H9 (cell line): ENCODE results near the gene DCTN2. TPM values are rescaled to one million over a fixed set of nuclear protein-coding genes. Genes with fewer than 3 reads are reported as not detected.

Experiments
- DNase-seq: peaks from one replicate; pipeline ENCODE4 v3.0.0-alpha.2; 2017
- H2AFZ ChIP-seq: one replicate; pipeline ENCODE4 v1.6.1; 2013; ENCODE audit warnings: mild to moderate bottlenecking, low read length, control low read depth, moderate library complexity
- H2AK5ac ChIP-seq: 2 replicates; pipeline ENCODE4 v1.6.1; 2013; ENCODE audit warnings: low read length, control low read depth, mixed read lengths; ENCODE audit not compliant: insufficient read length
- H2BK120ac ChIP-seq: one replicate; pipeline ENCODE4 v1.6.1; 2013; ENCODE audit warnings: low read depth, mild to moderate bottlenecking, low read length, control low read depth, inconsistent platforms; ENCODE audit not compliant: poor library complexity, severe bottlenecking
- H2BK12ac ChIP-seq: 2 replicates; pipeline ENCODE4 v1.6.1; 2013; ENCODE audit warnings: low read length, control low read depth, mixed read lengths, low read depth; ENCODE audit not compliant: insufficient read length
- H2BK15ac ChIP-seq: 2 replicates; pipeline ENCODE4 v1.6.1; 2013; ENCODE audit warnings: low read depth, low read length, control low read depth
- H2BK20ac ChIP-seq: one replicate; pipeline ENCODE4 v1.6.1; 2013; ENCODE audit warnings: low read depth, mild to moderate bottlenecking, low read length, control low read depth, inconsistent platforms; ENCODE audit not compliant: poor library complexity, severe bottlenecking
- H2BK5ac ChIP-seq: 2 replicates; pipeline ENCODE4 v1.6.1; 2013; ENCODE audit warnings: low read length, control low read depth, mixed read lengths; ENCODE audit not compliant: insufficient read length
- H3K14ac ChIP-seq: 2 replicates; pipeline ENCODE4 v1.6.1; 2013; ENCODE audit warnings: low read length, control low read depth; ENCODE audit not compliant: insufficient read depth
- H3K18ac ChIP-seq: 2 replicates; pipeline ENCODE4 v1.6.1; 2013; ENCODE audit warnings: low read depth, mild to moderate bottlenecking, mixed read lengths, low read length, control low read depth; ENCODE audit not compliant: insufficient read length
- H3K23ac ChIP-seq: 2 replicates; pipeline ENCODE4 v1.6.1; 2013; ENCODE audit warnings: low read length, control low read depth, mixed read lengths, low read depth; ENCODE audit not compliant: insufficient read length
- H3K23me2 ChIP-seq: 2 replicates; pipeline ENCODE4 v1.6.1; 2013; ENCODE audit warnings: low read depth, mild to moderate bottlenecking, mixed read lengths, low read length, control low read depth; ENCODE audit not compliant: insufficient read length, poor library complexity, severe bottlenecking
- H3K27ac ChIP-seq: 2 replicates; pipeline ENCODE4 v1.5.1; 2013; ENCODE audit warnings: low read length, control low read depth, mixed read lengths, low read depth; ENCODE audit not compliant: insufficient read length
- H3K27me3 ChIP-seq: 2 replicates; pipeline ENCODE4 v1.6.1; 2013; ENCODE audit warnings: low read length, control low read depth, inconsistent platforms; ENCODE audit not compliant: insufficient read depth
- H3K4ac ChIP-seq: 2 replicates; pipeline ENCODE4 v1.6.1; 2013; ENCODE audit warnings: low read depth, mild to moderate bottlenecking, control low read depth, inconsistent platforms, low read length, moderate library complexity
- H3K4me1 ChIP-seq: 2 replicates; pipeline ENCODE4 v1.6.1; 2013; ENCODE audit warnings: low read length, control low read depth, inconsistent platforms; ENCODE audit not compliant: insufficient read depth
- H3K4me2 ChIP-seq: 2 replicates; pipeline ENCODE4 v1.6.1; 2013; ENCODE audit warnings: low read length, control low read depth, mixed read lengths; ENCODE audit not compliant: insufficient read length, insufficient read depth
- H3K56ac ChIP-seq: 2 replicates; pipeline ENCODE4 v1.6.1; 2013; ENCODE audit warnings: low read depth, mild to moderate bottlenecking, mixed read lengths, low read length, control low read depth; ENCODE audit not compliant: insufficient read length
- H3K79me1 ChIP-seq: 2 replicates; pipeline ENCODE4 v1.6.1; 2013; ENCODE audit warnings: low read depth, mild to moderate bottlenecking, moderate library complexity, low read length, control low read depth, inconsistent platforms; ENCODE audit not compliant: insufficient read depth, poor library complexity, severe bottlenecking
- H3K79me2 ChIP-seq: 2 replicates; pipeline ENCODE4 v1.6.1; 2013; ENCODE audit warnings: low read length, control low read depth, inconsistent platforms; ENCODE audit not compliant: insufficient read depth
- H3K9ac ChIP-seq: 2 replicates; pipeline ENCODE4 v1.6.1; 2013; ENCODE audit warnings: low read length, control low read depth, mixed read lengths; ENCODE audit not compliant: insufficient read length; ENCODE audit errors: extremely low read depth
- H3K9me3 ChIP-seq: one replicate; pipeline ENCODE4 v1.6.1; 2013; ENCODE audit warnings: low read depth, low read length, inconsistent platforms; ENCODE audit not compliant: control insufficient read depth
- H3T11ph ChIP-seq: one replicate; pipeline ENCODE4 v1.6.1; 2013; ENCODE audit warnings: mild to moderate bottlenecking, low read length, control low read depth, inconsistent platforms
- H4K20me1 ChIP-seq: one replicate; pipeline ENCODE4 v1.6.1; 2013; ENCODE audit not compliant: control insufficient read depth, insufficient read length, insufficient read depth
- H4K5ac ChIP-seq: 2 replicates; pipeline ENCODE4 v1.6.1; 2013; ENCODE audit warnings: low read depth, mild to moderate bottlenecking, mixed read lengths, low read length, control low read depth; ENCODE audit not compliant: insufficient read length
- H4K8ac ChIP-seq: replicated peaks from 2 replicates; pipeline ENCODE4 v1.6.1; 2013; ENCODE audit warnings: low read length, control low read depth, mixed read lengths, low read depth; ENCODE audit not compliant: insufficient read length
- H4K91ac ChIP-seq: 2 replicates; pipeline ENCODE4 v1.6.1; 2013; ENCODE audit warnings: low read depth, mild to moderate bottlenecking, moderate library complexity, mixed read lengths, low read length, control low read depth; ENCODE audit not compliant: insufficient read length
- H3K27ac Mint-ChIP-seq, 3 experiments: 2 replicates in 2 of 3; 3 replicates in 1 of 3; pipeline ENCODE4 v1.8.0; 2020 to 2021; ENCODE audit warnings: mixed read lengths in 3 of 3, mild to moderate bottlenecking in 1 of 3, moderate library complexity in 1 of 3
- H3K27me3 Mint-ChIP-seq: 2 replicates; pipeline ENCODE4 v1.8.0; 2021; ENCODE audit warnings: low read depth, mild to moderate bottlenecking, moderate library complexity, mixed read lengths
- H3K36me3 Mint-ChIP-seq, 3 experiments: 2 replicates in 2 of 3; 3 replicates in 1 of 3; pipeline ENCODE4 v1.8.0; 2020 to 2021; ENCODE audit warnings: low read depth in 3 of 3, mixed read lengths in 3 of 3; ENCODE audit not compliant: insufficient read depth in 1 of 3
- H3K4me1 Mint-ChIP-seq, 2 experiments: 2 replicates each; pipeline ENCODE4 v1.8.0; 2020; ENCODE audit warnings: mixed read lengths in 2 of 2
- H3K4me3 Mint-ChIP-seq, 2 experiments: 2 replicates in 1 of 2; 3 replicates in 1 of 2; pipeline ENCODE4 v1.8.0; 2020 to 2021; ENCODE audit warnings: mild to moderate bottlenecking in 2 of 2, mixed read lengths in 2 of 2, moderate library complexity in 1 of 2
- H3K9me3 Mint-ChIP-seq, 2 experiments: 2 replicates in 1 of 2; 3 replicates in 1 of 2; pipeline ENCODE4 v1.8.0; 2020; ENCODE audit warnings: mild to moderate bottlenecking in 2 of 2, mixed read lengths in 2 of 2, moderate library complexity in 1 of 2
- WGBS: extraction: QIAGEN DNeasy Blood & Tissue Kit; methylation state at CpG from one replicate; pipeline ENCODE4 v1.1.7; 2013; ENCODE audit warnings: missing lambda C conversion rate, low lambda C conversion rate, mixed read lengths; ENCODE audit not compliant: insufficient read length; ENCODE audit errors: extremely low coverage; 5-methylcytosine and 5-hydroxymethylcytosine counted together
- total RNA-seq: library from RNA; stranded (reverse); gene quantifications from 2 replicates; pipeline ENCODE4 v1.2.1, GENCODE V29; 2021
- TF ChIP-seq, protein P1 (sequence below): fragments of 200-600 bp; sonication (generic); conservative IDR thresholded peaks from 3 replicates; pipeline ENCODE4 v1.8.0; 2021; ENCODE audit warnings: antibody characterized with exemption, mild to moderate bottlenecking

Gene DCTN2
- total RNA-seq, 1 experiment from 2014 or later = 97.7 TPM

DNA sequence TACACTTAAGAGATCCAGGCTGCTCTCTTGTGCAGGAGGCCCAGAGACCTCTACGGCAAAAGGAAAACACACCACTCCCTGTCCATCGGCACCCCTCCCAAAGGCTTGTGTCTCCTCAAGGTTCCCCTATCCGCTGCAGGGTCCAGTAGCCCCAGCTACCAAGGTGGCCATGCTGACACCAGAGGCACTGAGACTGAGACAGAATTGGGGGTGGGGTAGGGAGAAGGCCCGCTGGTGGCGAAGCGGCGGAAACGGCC is 27.3 kb downstream of the DCTN2 start:
- no peak overlapping the region for H2BK120ac ChIP-seq
- Mint-ChIP-seq H3K4me1 (peaks cover 37 to 45% of the 10 kb centered on the region in 2 experiments), H3K27ac (peak overlapping the region; percentile 88 to 99 (median 90)), H3K27me3 (no peaks in the 10 kb centered on the region; the same call in 1 of the 2 replicates), H3K4me3 (peak overlapping the region; percentile 93 to 96), H3K9me3 (no peaks in the 10 kb centered on the region), H3K36me3 (peaks cover 35 to 54% (median 53%) of the 10 kb centered on the region in 3 experiments)
- H4K91ac ChIP-seq = no peak overlapping the region
- H3K27ac ChIP-seq = peak overlapping the region; percentile 90
- H3K56ac ChIP-seq = peak overlapping the region; percentile 31
- H4K5ac ChIP-seq = no peak overlapping the region
- no CpG with 5 or more reads among the region's 8 CpGs for WGBS
- no peaks in the 10 kb centered on the region for H3K79me1 ChIP-seq
- 0 out of 2 replicates have a peak, but pooled peaks cover 1% of the 10 kb centered on the region for H3K79me2 ChIP-seq
- H3K23me2 ChIP-seq = peaks cover 22% of the 10 kb centered on the region
- H4K8ac ChIP-seq = no peak overlapping the region
- H3K4me2 ChIP-seq = peak overlapping the region; percentile 87
- peak overlapping the region; percentile 88 for H3K18ac ChIP-seq
- H3K23ac ChIP-seq = no peak overlapping the region
- peak; percentile 74 for DNase-seq
- H2BK15ac ChIP-seq = no peak overlapping the region
- no peak overlapping the region for H2AFZ ChIP-seq
- TF ChIP-seq, protein P1, sequence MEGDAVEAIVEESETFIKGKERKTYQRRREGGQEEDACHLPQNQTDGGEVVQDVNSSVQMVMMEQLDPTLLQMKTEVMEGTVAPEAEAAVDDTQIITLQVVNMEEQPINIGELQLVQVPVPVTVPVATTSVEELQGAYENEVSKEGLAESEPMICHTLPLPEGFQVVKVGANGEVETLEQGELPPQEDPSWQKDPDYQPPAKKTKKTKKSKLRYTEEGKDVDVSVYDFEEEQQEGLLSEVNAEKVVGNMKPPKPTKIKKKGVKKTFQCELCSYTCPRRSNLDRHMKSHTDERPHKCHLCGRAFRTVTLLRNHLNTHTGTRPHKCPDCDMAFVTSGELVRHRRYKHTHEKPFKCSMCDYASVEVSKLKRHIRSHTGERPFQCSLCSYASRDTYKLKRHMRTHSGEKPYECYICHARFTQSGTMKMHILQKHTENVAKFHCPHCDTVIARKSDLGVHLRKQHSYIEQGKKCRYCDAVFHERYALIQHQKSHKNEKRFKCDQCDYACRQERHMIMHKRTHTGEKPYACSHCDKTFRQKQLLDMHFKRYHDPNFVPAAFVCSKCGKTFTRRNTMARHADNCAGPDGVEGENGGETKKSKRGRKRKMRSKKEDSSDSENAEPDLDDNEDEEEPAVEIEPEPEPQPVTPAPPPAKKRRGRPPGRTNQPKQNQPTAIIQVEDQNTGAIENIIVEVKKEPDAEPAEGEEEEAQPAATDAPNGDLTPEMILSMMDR = no peak
- peak overlapping the region; percentile 72 for H3K14ac ChIP-seq
- H3K9ac ChIP-seq = peak overlapping the region; percentile 94
- no peak overlapping the region for H2AK5ac ChIP-seq
- no peak overlapping the region for H3K4ac ChIP-seq
- H3K4me1 ChIP-seq = peaks cover 3% of the 10 kb centered on the region; the same call in 1 of the 2 replicates
- H4K20me1 ChIP-seq = no peaks in the 10 kb centered on the region
- H2BK5ac ChIP-seq = no peak overlapping the region
- H2BK20ac ChIP-seq = no peak overlapping the region
- H2BK12ac ChIP-seq = no peak overlapping the region
- no peaks in the 10 kb centered on the region for H3K27me3 ChIP-seq
- no peaks in the 10 kb centered on the region for H3K9me3 ChIP-seq
- H3T11ph ChIP-seq = no peak overlapping the region
